Measurements from ENCODE around the gene INVS.

INVS gene

DNA sequence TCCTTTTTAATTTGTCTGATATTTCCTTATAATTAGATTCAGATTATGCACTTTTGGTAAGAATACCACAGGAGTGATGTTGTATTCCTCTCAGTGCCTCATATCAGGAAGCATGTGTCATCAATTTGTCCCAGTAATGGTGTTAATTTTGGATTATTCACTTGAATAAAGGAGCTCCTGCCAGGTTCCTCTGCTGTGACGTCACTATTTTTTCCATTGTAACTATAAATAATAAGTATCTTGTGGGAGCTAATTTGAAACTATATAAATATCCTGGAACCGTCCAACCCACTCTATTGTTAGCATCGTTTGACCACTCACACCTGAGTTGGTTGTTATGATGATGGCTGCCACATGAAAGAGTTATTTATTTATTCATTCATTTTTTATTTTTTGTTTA is 107.9 kb downstream of the INVS start:
- Histone ChIP-seq H3K27ac (ENCODE audit: low read depth, low read length) (no peak overlapping the region), H3K4me3 (ENCODE audit: low read depth in 1 of 2, low read length in 2 of 2) (no peak overlapping the region), H3K9me3 (ENCODE audit: control insufficient read depth in 1 of 2, low read length in 2 of 2) (no peaks in the 10 kb centered on the region), H3K9ac (ENCODE audit: low read depth in 1 of 2, low read length in 2 of 2) (no peak overlapping the region), H3K27me3 (ENCODE audit: control insufficient read depth in 1 of 2, insufficient read depth in 2 of 2, low read length in 2 of 2) (no peaks in the 10 kb centered on the region), H3K4me1 (ENCODE audit: control insufficient read depth in 1 of 2, insufficient read depth in 2 of 2, low read length in 2 of 2) (peaks cover 0 to 3% of the 10 kb centered on the region in 2 donors), H3K36me3 (ENCODE audit: control insufficient read depth in 1 of 2, insufficient read depth in 2 of 2, low read length in 2 of 2) (no peaks in the 10 kb centered on the region)

DNA sequence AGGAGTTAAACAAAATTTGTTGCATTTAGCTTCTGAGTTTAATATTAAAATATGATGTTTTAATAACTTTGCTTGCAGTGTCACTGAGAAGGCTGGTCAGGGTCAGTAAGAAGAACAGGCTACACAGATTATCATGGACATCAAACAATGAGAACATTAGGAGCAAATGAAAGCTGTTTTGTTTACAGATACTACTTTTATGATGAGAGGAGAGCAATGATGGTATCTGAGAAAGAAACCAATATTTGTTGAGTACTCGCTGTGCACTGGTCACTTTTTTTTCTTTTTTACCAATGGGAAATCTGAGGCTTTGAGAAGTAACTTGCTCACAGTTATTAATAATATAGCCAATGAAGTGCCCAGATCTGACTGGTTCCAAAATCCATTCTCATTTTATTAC is 109.6 kb downstream of the INVS start:
- H3K4me3 ChIP-seq (ENCODE audit: low read depth in 1 of 2, low read length in 2 of 2): no peak overlapping the region
- H3K4me1 ChIP-seq (ENCODE audit: control insufficient read depth in 1 of 2, insufficient read depth in 2 of 2, low read length in 2 of 2): peaks cover 0 to 3% of the 10 kb centered on the region in 2 donors
- no peaks in the 10 kb centered on the region for H3K27me3 ChIP-seq (ENCODE audit: control insufficient read depth in 1 of 2, insufficient read depth in 2 of 2, low read length in 2 of 2)
- no peaks in the 10 kb centered on the region for H3K36me3 ChIP-seq (ENCODE audit: control insufficient read depth in 1 of 2, insufficient read depth in 2 of 2, low read length in 2 of 2)
- no peak overlapping the region for H3K9ac ChIP-seq (ENCODE audit: low read depth in 1 of 2, low read length in 2 of 2)
- no peaks in the 10 kb centered on the region for H3K9me3 ChIP-seq (ENCODE audit: control insufficient read depth in 1 of 2, low read length in 2 of 2)
- H3K27ac ChIP-seq (ENCODE audit: low read depth, low read length): no peak overlapping the region

DNA sequence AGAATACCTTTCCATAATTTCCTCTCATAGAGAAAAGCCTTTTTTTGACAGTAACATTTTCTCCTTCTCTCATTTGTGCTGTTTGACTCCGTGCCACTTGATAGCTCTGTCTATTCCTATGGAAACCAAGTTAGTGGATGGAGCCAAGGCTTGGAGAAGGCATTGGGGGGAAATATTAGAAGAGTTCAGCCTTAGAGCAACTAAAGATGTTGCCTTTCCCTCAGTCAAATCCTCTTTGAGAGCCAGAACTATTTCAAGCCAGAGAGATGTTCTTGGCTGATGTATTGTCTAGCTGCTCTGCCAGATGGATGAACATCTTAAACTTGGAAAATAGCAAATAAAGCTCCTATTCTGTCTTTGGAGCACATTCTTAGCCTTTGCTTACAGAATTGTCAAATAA is 112.4 kb downstream of the INVS start:
- H3K27ac ChIP-seq (ENCODE audit: low read depth, low read length): no peak overlapping the region
- H3K9ac ChIP-seq (ENCODE audit: low read depth in 1 of 2, low read length in 2 of 2): no peak overlapping the region
- H3K9me3 ChIP-seq (ENCODE audit: control insufficient read depth in 1 of 2, low read length in 2 of 2): no peaks in the 10 kb centered on the region
- H3K27me3 ChIP-seq (ENCODE audit: control insufficient read depth in 1 of 2, insufficient read depth in 2 of 2, low read length in 2 of 2): no peaks in the 10 kb centered on the region
- no peaks in the 10 kb centered on the region for H3K36me3 ChIP-seq (ENCODE audit: control insufficient read depth in 1 of 2, insufficient read depth in 2 of 2, low read length in 2 of 2)
- no peak overlapping the region for H3K4me3 ChIP-seq (ENCODE audit: low read depth in 1 of 2, low read length in 2 of 2)
- H3K4me1 ChIP-seq (ENCODE audit: control insufficient read depth in 1 of 2, insufficient read depth in 2 of 2, low read length in 2 of 2): peaks cover 0 to 3% of the 10 kb centered on the region in 2 donors

DNA sequence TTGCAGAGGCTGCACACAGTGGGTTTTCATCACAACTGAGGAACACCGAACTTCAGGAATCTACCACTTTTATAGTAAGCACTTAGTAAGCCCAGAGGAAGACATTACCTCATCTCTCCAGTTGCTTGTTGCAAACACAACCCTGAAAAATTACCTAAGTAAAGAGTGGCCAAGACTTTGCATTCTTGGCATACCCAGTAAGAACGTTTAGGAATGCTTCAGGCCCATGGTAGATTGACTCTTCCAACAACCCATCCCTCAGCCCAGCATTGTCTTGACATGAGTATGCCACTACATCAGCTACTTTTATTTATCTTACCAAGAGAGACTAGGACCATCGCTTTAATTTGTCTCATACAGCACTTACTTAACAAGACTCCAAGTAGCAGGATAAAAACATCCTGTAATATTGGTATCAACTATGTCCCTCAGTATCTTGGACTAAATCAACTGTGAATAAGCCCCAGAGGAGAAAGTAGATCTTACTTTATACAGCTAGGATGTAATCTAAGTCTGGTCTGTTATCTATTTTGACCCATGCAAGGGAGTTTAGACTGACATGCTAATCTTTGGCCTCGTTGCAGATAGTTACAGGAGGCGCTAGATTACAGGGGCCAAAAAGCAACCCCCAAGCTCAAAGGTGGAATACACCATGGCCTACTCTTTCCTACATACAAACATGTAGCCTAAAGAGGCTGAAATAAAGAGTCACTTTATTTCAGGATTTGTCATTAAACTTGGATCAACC is 114.9 kb downstream of the INVS start:
- Histone ChIP-seq H3K9ac (ENCODE audit: low read depth in 1 of 2, low read length in 2 of 2) (no peak overlapping the region), H3K4me3 (ENCODE audit: low read depth in 1 of 2, low read length in 2 of 2) (no peak overlapping the region), H3K27ac (ENCODE audit: low read depth, low read length) (no peak overlapping the region), H3K36me3 (ENCODE audit: control insufficient read depth in 1 of 2, insufficient read depth in 2 of 2, low read length in 2 of 2) (peaks cover 0 to 3% of the 10 kb centered on the region in 2 donors), H3K9me3 (ENCODE audit: control insufficient read depth in 1 of 2, low read length in 2 of 2) (no peaks in the 10 kb centered on the region), H3K27me3 (ENCODE audit: control insufficient read depth in 1 of 2, insufficient read depth in 2 of 2, low read length in 2 of 2) (no peaks in the 10 kb centered on the region), H3K4me1 (ENCODE audit: control insufficient read depth in 1 of 2, insufficient read depth in 2 of 2, low read length in 2 of 2) (peaks cover 0 to 3% of the 10 kb centered on the region in 2 donors)

DNA sequence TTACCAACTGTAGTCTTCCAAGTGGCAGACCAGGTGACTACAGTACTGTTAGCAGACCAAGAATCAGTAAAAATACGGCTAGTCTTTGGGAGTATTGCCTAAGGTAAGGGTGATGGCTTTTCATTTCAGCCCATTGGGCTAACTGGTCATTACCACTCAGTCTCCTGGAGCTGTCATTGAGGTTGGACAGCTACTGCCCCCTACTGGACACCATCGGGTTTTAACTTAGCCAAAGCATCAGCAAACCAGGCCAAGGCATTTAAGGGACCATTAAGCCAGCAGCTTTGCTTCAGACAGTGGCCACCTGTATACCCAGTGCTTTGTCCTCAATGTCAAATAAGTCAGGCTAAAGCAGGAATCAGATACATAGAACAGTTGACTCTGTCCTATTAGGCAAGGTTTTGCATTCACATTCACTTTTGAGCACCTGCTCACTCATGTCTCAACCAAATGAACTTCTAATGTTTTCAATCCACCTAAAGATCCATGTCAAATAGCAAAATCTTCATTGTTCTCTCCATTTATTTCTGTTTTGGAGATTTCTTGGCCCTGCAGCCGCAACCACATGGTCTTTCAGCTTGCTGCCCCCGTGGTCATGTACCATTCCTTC is 117.2 kb downstream of the INVS start:
- Histone ChIP-seq H3K4me3 (ENCODE audit: low read depth in 1 of 2, low read length in 2 of 2) (no peak overlapping the region), H3K9me3 (ENCODE audit: control insufficient read depth in 1 of 2, low read length in 2 of 2) (no peaks in the 10 kb centered on the region), H3K4me1 (ENCODE audit: control insufficient read depth in 1 of 2, insufficient read depth in 2 of 2, low read length in 2 of 2) (no peaks in the 10 kb centered on the region), H3K36me3 (ENCODE audit: control insufficient read depth in 1 of 2, insufficient read depth in 2 of 2, low read length in 2 of 2) (peaks cover 0 to 3% of the 10 kb centered on the region in 2 donors), H3K9ac (ENCODE audit: low read depth in 1 of 2, low read length in 2 of 2) (no peak overlapping the region), H3K27ac (ENCODE audit: low read depth, low read length) (no peak overlapping the region), H3K27me3 (ENCODE audit: control insufficient read depth in 1 of 2, insufficient read depth in 2 of 2, low read length in 2 of 2) (no peaks in the 10 kb centered on the region)

DNA sequence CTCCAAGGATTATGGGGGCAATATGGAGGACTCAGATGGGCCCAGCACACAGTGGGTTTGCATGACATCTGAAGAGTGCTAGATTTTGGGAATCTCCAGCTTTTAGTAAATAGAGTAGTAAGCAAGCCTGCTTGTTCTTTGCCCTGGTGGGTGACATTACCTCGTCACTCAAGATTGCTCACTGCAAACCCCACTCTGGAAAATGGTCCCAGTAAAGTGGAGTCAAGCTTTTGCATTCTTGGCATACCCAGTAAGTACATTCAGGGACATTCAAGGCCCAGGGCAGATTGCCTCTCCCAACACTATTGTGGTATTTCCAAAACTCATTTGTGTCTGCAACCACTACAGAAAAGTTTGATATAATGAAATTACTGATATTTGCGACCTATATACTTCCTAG is 118.5 kb downstream of the INVS start:
- no peaks in the 10 kb centered on the region for H3K9me3 ChIP-seq (ENCODE audit: control insufficient read depth in 1 of 2, low read length in 2 of 2)
- H3K27me3 ChIP-seq (ENCODE audit: control insufficient read depth in 1 of 2, insufficient read depth in 2 of 2, low read length in 2 of 2): no peaks in the 10 kb centered on the region
- no peak overlapping the region for H3K27ac ChIP-seq (ENCODE audit: low read depth, low read length)
- no peak overlapping the region for H3K4me3 ChIP-seq (ENCODE audit: low read depth in 1 of 2, low read length in 2 of 2)
- H3K4me1 ChIP-seq (ENCODE audit: control insufficient read depth in 1 of 2, insufficient read depth in 2 of 2, low read length in 2 of 2): no peaks in the 10 kb centered on the region
- peaks cover 0 to 3% of the 10 kb centered on the region in 2 donors for H3K36me3 ChIP-seq (ENCODE audit: control insufficient read depth in 1 of 2, insufficient read depth in 2 of 2, low read length in 2 of 2)
- no peak overlapping the region for H3K9ac ChIP-seq (ENCODE audit: low read depth in 1 of 2, low read length in 2 of 2)

DNA sequence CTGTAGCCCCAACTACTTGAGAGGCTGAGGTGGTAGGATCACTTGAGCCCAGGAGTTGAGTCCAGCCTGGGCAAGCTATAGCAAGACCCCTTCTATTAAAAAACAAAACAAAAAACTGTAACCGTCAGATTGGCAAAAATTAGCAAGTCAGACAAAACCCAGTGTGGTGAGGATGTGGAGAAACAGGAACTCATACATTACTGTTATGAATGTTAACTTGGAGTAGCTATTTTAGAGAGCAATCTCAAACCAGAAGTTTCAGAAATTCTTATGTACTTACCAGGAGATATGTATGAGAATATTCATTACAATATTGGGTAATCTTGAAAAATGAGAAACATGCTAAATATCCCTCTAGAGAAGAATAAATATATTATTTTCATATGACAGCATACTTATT is 120.3 kb downstream of the INVS start:
- Histone ChIP-seq H3K27ac (ENCODE audit: low read depth, low read length) (no peak overlapping the region), H3K4me1 (ENCODE audit: control insufficient read depth in 1 of 2, insufficient read depth in 2 of 2, low read length in 2 of 2) (no peaks in the 10 kb centered on the region), H3K9ac (ENCODE audit: low read depth in 1 of 2, low read length in 2 of 2) (no peak overlapping the region), H3K27me3 (ENCODE audit: control insufficient read depth in 1 of 2, insufficient read depth in 2 of 2, low read length in 2 of 2) (no peaks in the 10 kb centered on the region), H3K9me3 (ENCODE audit: control insufficient read depth in 1 of 2, low read length in 2 of 2) (no peaks in the 10 kb centered on the region), H3K36me3 (ENCODE audit: control insufficient read depth in 1 of 2, insufficient read depth in 2 of 2, low read length in 2 of 2) (peaks cover 0 to 3% of the 10 kb centered on the region in 2 donors), H3K4me3 (ENCODE audit: low read depth in 1 of 2, low read length in 2 of 2) (no peak overlapping the region)

DNA sequence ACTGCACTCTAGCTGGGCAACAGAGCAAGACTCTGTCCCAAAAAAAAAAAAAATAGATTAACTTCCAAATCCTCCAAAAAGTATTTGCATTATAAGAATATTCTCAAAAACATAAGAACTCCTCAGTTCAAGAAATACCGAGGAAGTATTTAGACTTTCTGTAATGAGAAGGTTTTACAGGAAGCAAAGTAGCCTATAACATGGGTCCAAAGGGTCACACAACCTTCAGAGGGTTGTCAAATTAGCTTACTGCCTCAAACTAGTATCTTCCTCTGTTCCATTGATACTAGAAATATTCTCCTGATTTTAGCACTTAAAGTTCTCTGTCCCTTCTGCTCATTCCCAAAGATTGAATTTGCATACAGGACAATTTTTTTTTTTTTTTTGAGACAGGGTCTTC is 121.9 kb downstream of the INVS start:
- no peaks in the 10 kb centered on the region for H3K27me3 ChIP-seq (ENCODE audit: control insufficient read depth in 1 of 2, insufficient read depth in 2 of 2, low read length in 2 of 2)

DNA sequence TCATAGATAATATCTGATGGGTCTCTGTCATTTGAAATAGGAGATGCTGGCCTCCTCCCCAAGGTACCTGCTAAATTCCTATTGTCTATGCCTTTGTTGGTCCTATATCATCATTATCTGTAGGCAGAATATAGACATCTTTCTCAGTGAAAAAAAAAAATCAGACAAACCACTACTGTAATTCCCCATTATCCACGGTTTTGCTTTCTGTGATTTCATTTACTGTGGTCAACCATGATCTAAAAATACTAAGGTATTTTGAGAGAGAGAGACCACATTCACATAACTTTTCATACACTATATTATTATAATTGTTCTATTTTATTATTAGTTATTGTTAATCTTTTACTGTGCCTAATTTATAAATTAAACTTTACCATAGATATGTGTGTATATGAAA is 122.5 kb downstream of the INVS start:
- Histone ChIP-seq H3K27me3 (ENCODE audit: control insufficient read depth in 1 of 2, insufficient read depth in 2 of 2, low read length in 2 of 2) (no peaks in the 10 kb centered on the region), H3K4me1 (ENCODE audit: control insufficient read depth in 1 of 2, insufficient read depth in 2 of 2, low read length in 2 of 2) (no peaks in the 10 kb centered on the region), H3K4me3 (ENCODE audit: low read depth in 1 of 2, low read length in 2 of 2) (no peak overlapping the region), H3K27ac (ENCODE audit: low read depth, low read length) (no peak overlapping the region), H3K9ac (ENCODE audit: low read depth in 1 of 2, low read length in 2 of 2) (no peak overlapping the region), H3K36me3 (ENCODE audit: control insufficient read depth in 1 of 2, insufficient read depth in 2 of 2, low read length in 2 of 2) (peaks cover 3 to 6% of the 10 kb centered on the region in 2 donors), H3K9me3 (ENCODE audit: control insufficient read depth in 1 of 2, low read length in 2 of 2) (no peaks in the 10 kb centered on the region)

More for the DNA sequence above, 121.9 kb downstream of the INVS start:
- Histone ChIP-seq H3K36me3 (ENCODE audit: control insufficient read depth in 1 of 2, insufficient read depth in 2 of 2, low read length in 2 of 2) (peaks cover under 1 to 3% of the 10 kb centered on the region in 2 donors), H3K9me3 (ENCODE audit: control insufficient read depth in 1 of 2, low read length in 2 of 2) (no peaks in the 10 kb centered on the region), H3K27ac (ENCODE audit: low read depth, low read length) (no peak overlapping the region), H3K9ac (ENCODE audit: low read depth in 1 of 2, low read length in 2 of 2) (no peak overlapping the region), H3K4me3 (ENCODE audit: low read depth in 1 of 2, low read length in 2 of 2) (no peak overlapping the region), H3K4me1 (ENCODE audit: control insufficient read depth in 1 of 2, insufficient read depth in 2 of 2, low read length in 2 of 2) (no peaks in the 10 kb centered on the region)

DNA sequence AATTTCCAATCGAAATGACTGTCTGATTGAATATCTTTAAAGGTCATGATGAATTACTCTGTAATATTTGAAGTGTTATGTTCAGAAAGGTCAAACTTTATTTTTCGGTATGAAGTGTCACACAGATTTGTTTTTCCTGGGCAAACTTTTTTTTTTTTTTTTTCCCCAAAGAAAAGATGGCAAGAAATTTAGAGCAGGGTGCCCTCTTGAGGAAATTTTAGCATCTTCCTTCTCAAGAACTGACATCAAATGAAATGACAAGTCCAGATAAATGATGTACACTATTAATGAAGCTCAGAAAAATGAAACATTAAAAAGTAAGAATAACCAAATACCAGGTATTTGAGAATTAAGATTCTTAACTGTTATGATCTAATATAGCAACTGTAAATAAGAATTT is 123.6 kb downstream of the INVS start:
- Histone ChIP-seq H3K9ac (ENCODE audit: low read depth in 1 of 2, low read length in 2 of 2) (no peak overlapping the region), H3K27ac (ENCODE audit: low read depth, low read length) (no peak overlapping the region), H3K27me3 (ENCODE audit: control insufficient read depth in 1 of 2, insufficient read depth in 2 of 2, low read length in 2 of 2) (no peaks in the 10 kb centered on the region), H3K9me3 (ENCODE audit: control insufficient read depth in 1 of 2, low read length in 2 of 2) (no peaks in the 10 kb centered on the region), H3K36me3 (ENCODE audit: control insufficient read depth in 1 of 2, insufficient read depth in 2 of 2, low read length in 2 of 2) (peaks cover 0 to 14% of the 10 kb centered on the region in 2 donors), H3K4me3 (ENCODE audit: low read depth in 1 of 2, low read length in 2 of 2) (no peak overlapping the region), H3K4me1 (ENCODE audit: control insufficient read depth in 1 of 2, insufficient read depth in 2 of 2, low read length in 2 of 2) (no peaks in the 10 kb centered on the region)

All from duodenal mucosa (tissue), 2 donors.